ENCODE data around the gene ZFP36.
"Not testable (repeated sequence)": the region's sequence is repeated elsewhere in the genome, so short reads cannot be mapped to it uniquely, and the experiment has no call there.

ZFP36 gene, protein sequence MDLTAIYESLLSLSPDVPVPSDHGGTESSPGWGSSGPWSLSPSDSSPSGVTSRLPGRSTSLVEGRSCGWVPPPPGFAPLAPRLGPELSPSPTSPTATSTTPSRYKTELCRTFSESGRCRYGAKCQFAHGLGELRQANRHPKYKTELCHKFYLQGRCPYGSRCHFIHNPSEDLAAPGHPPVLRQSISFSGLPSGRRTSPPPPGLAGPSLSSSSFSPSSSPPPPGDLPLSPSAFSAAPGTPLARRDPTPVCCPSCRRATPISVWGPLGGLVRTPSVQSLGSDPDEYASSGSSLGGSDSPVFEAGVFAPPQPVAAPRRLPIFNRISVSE

DNA sequence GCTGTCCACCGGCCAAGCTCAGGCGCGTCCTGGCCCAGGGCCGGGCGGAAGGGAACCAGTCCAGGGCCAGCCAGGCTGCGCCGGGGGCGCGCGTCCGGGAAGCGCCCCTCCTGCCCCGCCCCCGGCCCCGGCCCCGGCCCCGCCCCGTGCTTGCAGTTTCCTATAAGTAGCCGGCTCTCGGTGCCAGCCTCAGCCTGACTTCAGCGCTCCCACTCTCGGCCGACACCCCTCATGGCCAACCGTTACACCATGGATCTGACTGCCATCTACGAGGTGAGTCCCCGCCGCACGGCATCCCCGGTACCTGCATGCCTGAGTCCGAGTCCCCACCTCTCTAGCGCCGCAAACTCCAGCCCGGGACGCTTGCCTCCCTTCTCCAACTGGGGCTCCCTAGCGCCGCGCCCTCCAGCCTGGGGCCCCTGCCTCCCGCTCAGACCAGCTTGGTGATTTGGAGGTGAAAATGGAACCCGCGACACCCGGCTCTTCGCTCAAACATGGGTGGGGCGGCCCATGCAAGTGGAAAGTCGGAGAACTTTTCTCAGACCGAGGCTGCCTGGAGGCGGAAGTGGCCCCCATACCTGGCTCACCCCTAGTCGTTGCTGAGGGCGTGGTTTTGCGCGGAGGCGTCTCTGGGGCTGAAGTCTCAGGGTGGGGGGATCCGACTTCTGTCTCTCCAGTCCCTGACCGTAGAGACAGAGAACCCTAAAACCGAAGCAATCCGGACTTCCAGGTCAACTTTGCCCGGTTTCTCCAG is at the start of gene ZFP36:
TSS of gene ZFP36 (plus strand) at position 192 of the 754 bp plus-strand sequence. CDS start at position 250, 58 bp downstream.
- DNase-seq (ENCODE audit: low read depth) = peak; percentile 84

GRCh38 chr19:39359026-39359425 is 47.6 kb upstream of the ZFP36 start:
- DNase-seq (ENCODE audit: low read depth) = no peak

GRCh38 chr19:39360599-39360998 is 46.0 kb upstream of the ZFP36 start:
- no peak for DNase-seq (ENCODE audit: low read depth)

- DNase-seq (ENCODE audit: low read depth) = peak; percentile 83
Measured at GRCh38 chr19:39362682-39363657, 43.7 kb upstream of the ZFP36 start.

GRCh38 chr19:39363901-39364457 is 42.7 kb upstream of the ZFP36 start:
- peak; percentile 74 for DNase-seq (ENCODE audit: low read depth)

GRCh38 chr19:39365531-39365930 is 41.1 kb upstream of the ZFP36 start:
- no peak for DNase-seq (ENCODE audit: low read depth)

- no peak for DNase-seq (ENCODE audit: low read depth)
Measured at GRCh38 chr19:39369200-39369599, 37.4 kb upstream of the ZFP36 start.

DNA sequence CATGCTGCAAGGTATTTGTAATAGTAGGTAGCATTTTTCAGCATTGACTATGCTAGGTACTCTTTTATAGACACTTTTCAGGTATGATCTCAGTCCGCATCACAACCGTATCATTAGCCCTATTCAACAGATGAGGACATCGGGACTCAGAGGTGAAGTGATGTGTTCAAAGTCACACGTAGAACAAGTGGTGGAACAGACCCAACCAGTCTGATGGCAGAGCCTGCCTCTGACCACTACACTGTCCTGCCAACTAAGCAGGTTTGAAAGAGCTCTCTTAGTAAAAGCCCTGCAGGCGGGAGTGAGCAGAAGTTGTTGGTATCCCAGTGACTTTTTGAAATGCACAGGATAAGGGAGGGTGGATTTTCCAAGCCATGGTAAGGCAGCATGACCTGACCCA is 35.9 kb upstream of the ZFP36 start:
- DNase-seq (ENCODE audit: low read depth) = no peak

- DNase-seq (ENCODE audit: low read depth) = peak; percentile 90
Measured at GRCh38 chr19:39372047-39372802, 34.4 kb upstream of the ZFP36 start.

- DNase-seq (ENCODE audit: low read depth) = no peak
Measured at GRCh38 chr19:39372941-39373340, 33.7 kb upstream of the ZFP36 start.

- no peak for DNase-seq (ENCODE audit: low read depth)
Measured at GRCh38 chr19:39375929-39376328, 30.7 kb upstream of the ZFP36 start.

GRCh38 chr19:39377373-39378362 is 29.0 kb upstream of the ZFP36 start:
- DNase-seq (ENCODE audit: low read depth) = no peak

GRCh38 chr19:39379366-39379765 is 27.3 kb upstream of the ZFP36 start:
- DNase-seq (ENCODE audit: low read depth) = not testable (repeated sequence)

GRCh38 chr19:39379865-39380396 is 26.7 kb upstream of the ZFP36 start:
- no peak for DNase-seq (ENCODE audit: low read depth)

- no peak for DNase-seq (ENCODE audit: low read depth)
Measured at GRCh38 chr19:39380521-39381502, 25.8 kb upstream of the ZFP36 start.

- no peak for DNase-seq (ENCODE audit: low read depth)
Measured at GRCh38 chr19:39381910-39382611, 24.6 kb upstream of the ZFP36 start.

- DNase-seq (ENCODE audit: low read depth) = no peak
Measured at GRCh38 chr19:39382991-39383828, 23.4 kb upstream of the ZFP36 start.

Data from fibroblast of the conjunctiva (primary cell).